Measurements from ENCODE around the gene KCNIP4.

KCNIP4 gene

DNA sequence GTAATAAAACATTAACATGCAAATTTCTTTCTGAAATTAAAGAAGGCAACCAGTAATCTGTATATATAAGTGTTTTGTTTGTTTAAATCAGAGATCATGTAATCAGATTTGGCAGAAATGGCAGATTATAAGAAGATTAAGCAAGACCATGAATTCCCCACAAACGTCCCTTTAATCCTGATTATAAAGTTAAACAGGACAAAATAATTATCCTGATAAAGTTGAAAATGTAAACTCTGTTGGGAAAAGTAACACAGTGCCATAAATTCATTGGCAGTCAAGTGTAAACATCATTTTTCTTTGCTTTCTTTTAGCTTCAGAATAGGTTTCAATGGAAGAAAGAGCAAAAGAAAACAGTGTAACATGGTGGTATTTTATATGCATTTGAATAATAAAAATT, 256.3 kb downstream of the KCNIP4 start:
- no peak for DNase-seq (ENCODE audit: low read depth in 3 of 3)

GRCh38 chr4:21688596-21689265, 259.8 kb downstream of the KCNIP4 start:
- no peak for DNase-seq (ENCODE audit: low read depth in 3 of 3)

- DNase-seq (ENCODE audit: low read depth in 3 of 3): no peak
These were observed 262.7 kb downstream of the KCNIP4 start for GRCh38 chr4:21685911-21686310.

GRCh38 chr4:21680326-21680898, 268.2 kb downstream of the KCNIP4 start:
- DNase-seq (ENCODE audit: low read depth in 3 of 3): no peak

DNA sequence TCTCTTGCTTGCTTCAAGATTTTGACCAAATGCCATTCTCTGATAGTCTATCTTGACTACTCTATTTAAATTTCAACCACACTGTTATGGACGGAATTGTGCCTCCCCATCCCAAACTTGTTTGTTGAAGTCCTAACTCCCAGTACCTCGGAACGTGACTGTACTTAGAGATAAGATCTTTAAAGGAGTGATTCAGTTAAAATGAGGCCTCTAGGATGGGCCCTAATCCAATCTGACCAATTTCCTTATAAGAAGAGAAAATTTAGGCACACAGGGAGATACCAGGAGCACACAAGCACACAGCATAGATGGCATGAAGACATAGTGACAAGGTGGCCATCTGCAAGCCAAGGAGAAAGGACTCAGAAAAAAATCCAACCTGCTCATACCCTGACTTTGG, 269.9 kb downstream of the KCNIP4 start:
- DNase-seq (ENCODE audit: low read depth in 3 of 3): no peak

- DNase-seq (ENCODE audit: low read depth in 3 of 3): no peak
These were observed 271.4 kb downstream of the KCNIP4 start for GRCh38 chr4:21677173-21677572.

- no peak for DNase-seq (ENCODE audit: low read depth in 3 of 3)
These were observed 284.2 kb downstream of the KCNIP4 start for GRCh38 chr4:21664355-21664754.

DNA sequence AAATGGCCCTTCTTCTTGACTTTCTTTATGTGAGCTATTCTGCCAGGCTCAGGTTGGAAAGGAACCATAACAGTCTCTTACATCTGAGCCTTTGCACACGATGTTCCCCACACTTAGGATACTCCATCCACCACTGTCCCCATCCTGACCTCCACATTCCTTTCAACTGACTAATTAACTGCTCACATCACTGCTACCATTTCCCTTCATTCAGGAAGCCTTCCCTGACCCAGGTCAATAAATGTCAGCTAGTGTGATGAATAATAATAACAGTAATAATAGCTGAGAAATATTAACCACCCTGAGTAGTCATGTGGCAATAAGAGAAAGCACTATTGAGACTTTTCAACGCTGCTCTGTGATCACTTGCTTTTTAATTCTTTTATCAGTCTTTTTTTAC, 291.7 kb downstream of the KCNIP4 start:
- no peak for DNase-seq (ENCODE audit: low read depth in 3 of 3)

DNA sequence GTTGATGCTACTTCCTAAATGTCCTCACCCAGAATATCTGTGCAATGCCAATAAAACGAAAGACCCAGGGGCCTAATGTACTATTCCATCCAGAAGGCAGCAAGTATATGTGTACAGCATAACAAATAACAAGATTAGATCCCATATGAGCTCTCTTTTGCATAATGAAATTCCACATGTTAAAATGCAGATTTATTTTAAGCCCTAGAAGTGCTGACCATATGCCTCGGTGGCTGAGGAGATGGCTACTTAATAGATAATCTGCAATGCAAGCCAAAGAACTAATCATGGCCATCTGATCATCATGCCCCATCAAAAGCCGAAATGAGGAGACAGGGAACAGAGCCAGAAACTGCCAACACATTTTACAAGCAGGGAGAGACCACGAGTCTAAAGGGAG, 293.5 kb downstream of the KCNIP4 start:
- no peak for DNase-seq (ENCODE audit: low read depth in 3 of 3)

DNA sequence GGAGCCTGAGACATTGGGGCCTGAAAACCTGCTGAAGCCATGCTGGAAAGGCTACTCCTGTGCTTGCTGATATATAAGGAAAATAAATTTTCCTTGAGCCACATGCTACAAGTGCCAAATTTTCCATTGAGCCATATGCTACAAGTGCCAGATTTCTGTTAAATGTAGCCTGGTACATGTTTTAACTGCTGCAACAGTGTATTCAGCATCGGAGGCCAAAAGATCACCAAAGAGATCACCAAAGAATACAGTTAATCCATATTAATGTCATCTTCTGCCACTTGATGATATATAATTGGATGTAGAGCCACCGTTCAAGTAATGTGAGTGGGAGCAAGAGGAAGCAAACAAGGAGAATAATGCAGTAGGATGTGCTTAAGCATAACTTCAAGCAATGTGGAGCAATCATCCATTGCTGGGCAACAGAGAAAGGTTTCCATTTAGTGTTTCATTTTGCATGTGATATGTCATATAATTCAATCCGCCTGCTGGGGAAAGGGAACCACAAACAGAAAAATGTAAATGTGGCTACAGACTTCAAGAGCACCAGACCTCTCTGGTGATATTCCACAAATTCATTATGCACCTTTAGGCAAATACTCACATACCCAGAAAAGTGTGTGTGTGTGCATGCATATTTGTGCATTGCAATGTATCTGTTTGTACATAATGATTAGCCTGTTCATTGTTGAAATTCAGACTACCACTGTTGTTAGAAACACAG, 295.9 kb downstream of the KCNIP4 start:
- DNase-seq (ENCODE audit: low read depth in 3 of 3): no peak

- no peak for DNase-seq (ENCODE audit: low read depth in 3 of 3)
These were observed 299.0 kb downstream of the KCNIP4 start for GRCh38 chr4:21649391-21650090.

GRCh38 chr4:21645776-21646175, 302.8 kb downstream of the KCNIP4 start:
- no peak for DNase-seq (ENCODE audit: low read depth in 3 of 3)

DNA sequence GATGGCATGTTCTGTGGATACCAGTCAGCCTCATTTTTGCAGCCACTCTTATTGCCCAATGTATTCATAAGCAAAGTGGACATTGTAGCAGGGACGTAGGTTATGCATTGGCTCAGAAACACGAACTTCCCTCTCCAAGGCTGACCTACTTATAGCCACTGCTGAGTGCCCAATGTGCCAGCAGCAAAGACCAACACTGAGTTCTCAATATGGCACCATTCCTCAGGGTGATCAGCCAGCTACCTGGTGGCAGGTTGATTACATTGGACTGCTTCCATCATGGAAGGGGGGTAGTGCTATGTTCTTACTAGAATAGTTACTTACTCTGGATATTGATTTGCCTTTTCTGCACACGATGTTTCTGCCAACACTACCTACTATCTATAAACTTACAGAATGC, 306.9 kb downstream of the KCNIP4 start:
- no peak for DNase-seq (ENCODE audit: low read depth in 3 of 3)

DNA sequence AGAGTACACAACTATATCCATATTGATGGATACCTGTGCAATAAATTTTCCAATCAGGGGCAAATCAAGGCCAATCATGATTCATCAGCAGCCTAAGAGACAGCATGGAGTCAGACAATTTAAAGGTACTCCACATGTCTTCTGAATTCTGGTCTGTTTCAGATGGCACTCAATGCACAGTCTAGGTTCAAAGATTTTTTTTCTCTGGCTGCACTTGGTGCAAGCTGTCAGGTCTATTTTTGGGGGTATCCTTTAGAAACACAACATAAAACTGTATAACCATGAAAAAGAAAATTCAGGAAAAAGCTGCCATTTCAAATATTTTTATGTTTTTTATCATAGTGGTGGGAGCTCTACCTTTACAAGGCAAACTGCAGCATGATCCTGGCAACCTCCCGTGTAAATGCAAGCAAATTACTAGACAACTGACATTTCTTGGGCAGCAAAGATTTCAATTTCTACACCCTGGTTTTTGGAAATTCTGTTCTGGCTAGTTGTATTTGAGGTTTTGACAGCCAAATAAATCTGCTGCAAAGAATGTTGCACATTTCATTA, 310.3 kb downstream of the KCNIP4 start:
- DNase-seq (ENCODE audit: low read depth in 3 of 3): no peak

GRCh38 chr4:21628916-21629610, 319.5 kb downstream of the KCNIP4 start:
- DNase-seq (ENCODE audit: low read depth in 3 of 3): no peak

- no peak for DNase-seq (ENCODE audit: low read depth in 3 of 3)
These were observed 320.4 kb downstream of the KCNIP4 start for GRCh38 chr4:21628116-21628670.

DNA sequence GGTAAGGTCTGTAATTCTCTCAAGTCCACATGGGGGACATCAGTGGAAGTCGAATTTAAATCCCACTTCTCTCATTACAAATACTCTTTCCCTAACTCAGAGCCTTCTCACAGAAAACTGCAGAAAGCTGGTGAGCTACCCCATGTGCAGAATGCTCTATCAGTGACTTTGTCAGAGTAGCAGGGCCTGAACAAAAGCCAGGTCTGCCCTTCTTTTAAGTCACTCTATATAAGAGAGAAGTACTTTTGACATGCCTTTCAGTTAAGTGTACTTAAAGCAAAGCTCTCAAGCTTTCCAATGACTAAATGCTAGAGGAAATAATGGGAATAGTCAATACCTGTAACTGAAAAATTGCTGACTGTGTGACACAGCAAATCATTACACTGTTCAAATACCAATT, 323.1 kb downstream of the KCNIP4 start:
- DNase-seq (ENCODE audit: low read depth in 3 of 3): no peak

- DNase-seq (ENCODE audit: low read depth in 3 of 3): no peak
These were observed 343.6 kb downstream of the KCNIP4 start for GRCh38 chr4:21605006-21605405.

- no peak for DNase-seq (ENCODE audit: low read depth in 3 of 3)
These were observed 352.1 kb downstream of the KCNIP4 start for GRCh38 chr4:21596521-21596920.

GRCh38 chr4:21593671-21594001, 354.9 kb downstream of the KCNIP4 start:
- DNase-seq (ENCODE audit: low read depth in 3 of 3): no peak

DNA sequence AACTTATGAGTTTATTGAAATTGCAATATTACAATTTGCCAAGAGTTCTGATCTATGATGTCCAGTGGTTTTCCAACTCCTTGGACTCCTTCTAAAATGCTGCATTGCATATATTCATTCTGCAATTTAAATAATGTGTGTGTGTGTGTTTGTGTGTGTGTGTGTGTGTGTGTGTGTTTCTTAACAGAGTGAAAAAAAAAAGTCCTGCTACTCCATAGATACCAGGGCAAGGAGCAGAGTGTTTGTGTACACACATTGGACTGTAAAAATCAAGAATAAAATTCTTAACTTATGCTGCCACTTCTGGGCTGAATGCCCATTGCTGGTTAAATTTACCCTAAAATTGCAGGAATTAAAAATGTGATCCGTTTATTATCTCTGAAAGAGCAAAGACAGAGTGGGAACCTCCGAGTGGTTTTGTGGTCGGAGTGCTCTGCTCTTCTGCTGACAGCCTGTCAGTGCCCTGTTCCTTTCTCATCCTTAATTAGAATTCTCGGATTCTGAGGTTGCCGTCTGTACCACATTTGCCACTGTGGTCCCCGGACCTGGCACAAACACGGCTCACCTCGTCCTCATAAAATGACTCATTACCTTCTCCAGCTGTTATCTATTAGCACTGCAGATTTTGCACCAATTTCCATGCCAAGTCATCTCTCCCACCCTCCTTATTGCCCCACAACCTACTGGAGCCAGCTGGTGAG, 355.5 kb downstream of the KCNIP4 start:
- DNase-seq (ENCODE audit: low read depth in 3 of 3): no peak

All from stimulated activated CD4-positive, alpha-beta T cell treated with anti-CD3 and anti-CD28 coated beads, TNF-alpha, amount 100 ng/mL, for 4 hours (primary cell).